Measurements from ENCODE around the gene LGALS14.

DNA sequence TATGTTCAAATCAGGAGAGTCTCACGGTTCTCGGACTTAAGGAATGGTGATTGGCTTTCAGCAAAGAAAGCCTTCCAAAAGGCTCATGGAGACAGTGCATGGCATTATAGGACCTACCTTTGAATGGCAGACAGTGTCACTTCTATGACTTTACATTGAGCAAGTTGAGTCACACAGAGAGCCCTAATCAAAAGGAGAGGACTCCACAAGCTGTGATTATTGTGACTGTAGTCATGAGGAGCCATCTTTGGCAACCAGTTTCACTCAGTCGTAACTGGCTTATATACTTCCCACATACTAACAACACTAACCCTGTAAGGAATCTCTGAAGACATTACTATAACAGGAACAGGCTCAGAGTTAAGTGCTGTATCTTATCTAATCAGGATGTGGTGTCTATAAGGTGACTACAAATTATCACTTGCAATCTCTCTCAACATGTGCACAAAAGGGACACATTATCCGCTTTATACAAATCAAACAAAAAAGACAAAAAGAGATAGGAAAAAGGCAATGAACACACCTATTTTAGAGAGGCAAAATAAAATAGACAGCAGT, 6.1 kb downstream of the LGALS14 start:
- TF ChIP-seq ZFP3 (CRISPR knock-in tag; IDR thresholded peaks at IDR 0.05), result no peak
- TF ChIP-seq ARNTL (CRISPR knock-in tag; IDR thresholded peaks at IDR 0.05; ENCODE audit: borderline replicate concordance, low read depth), result no peak
- TF ChIP-seq, protein P1, sequence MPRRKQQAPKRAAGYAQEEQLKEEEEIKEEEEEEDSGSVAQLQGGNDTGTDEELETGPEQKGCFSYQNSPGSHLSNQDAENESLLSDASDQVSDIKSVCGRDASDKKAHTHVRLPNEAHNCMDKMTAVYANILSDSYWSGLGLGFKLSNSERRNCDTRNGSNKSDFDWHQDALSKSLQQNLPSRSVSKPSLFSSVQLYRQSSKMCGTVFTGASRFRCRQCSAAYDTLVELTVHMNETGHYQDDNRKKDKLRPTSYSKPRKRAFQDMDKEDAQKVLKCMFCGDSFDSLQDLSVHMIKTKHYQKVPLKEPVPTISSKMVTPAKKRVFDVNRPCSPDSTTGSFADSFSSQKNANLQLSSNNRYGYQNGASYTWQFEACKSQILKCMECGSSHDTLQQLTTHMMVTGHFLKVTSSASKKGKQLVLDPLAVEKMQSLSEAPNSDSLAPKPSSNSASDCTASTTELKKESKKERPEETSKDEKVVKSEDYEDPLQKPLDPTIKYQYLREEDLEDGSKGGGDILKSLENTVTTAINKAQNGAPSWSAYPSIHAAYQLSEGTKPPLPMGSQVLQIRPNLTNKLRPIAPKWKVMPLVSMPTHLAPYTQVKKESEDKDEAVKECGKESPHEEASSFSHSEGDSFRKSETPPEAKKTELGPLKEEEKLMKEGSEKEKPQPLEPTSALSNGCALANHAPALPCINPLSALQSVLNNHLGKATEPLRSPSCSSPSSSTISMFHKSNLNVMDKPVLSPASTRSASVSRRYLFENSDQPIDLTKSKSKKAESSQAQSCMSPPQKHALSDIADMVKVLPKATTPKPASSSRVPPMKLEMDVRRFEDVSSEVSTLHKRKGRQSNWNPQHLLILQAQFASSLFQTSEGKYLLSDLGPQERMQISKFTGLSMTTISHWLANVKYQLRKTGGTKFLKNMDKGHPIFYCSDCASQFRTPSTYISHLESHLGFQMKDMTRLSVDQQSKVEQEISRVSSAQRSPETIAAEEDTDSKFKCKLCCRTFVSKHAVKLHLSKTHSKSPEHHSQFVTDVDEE (CRISPR knock-in tag; IDR thresholded peaks at IDR 0.05), result no peak
- no peak for TF ChIP-seq ZFP30 (CRISPR knock-in tag; IDR thresholded peaks at IDR 0.05)
